Liver (tissue), 3 donors: Measurements from ENCODE around the gene TNRC6B.

Experiments
- EGR1 ChIP-seq, 2 donors: IDR thresholded peaks; 2 replicates each; pipeline ENCODE4 v1.6.1; 2016 to 2018; ENCODE audit warnings: antibody characterized with exemption in 2 of 2, low read depth in 2 of 2
- FOXA1 ChIP-seq: IDR thresholded peaks from 2 replicates; pipeline ENCODE4 v1.6.1; 2016; ENCODE audit warnings: antibody characterized with exemption
- HNF4A ChIP-seq, 2 donors: conservative IDR thresholded peaks; 2 replicates each; pipeline ENCODE4 v1.6.1; 2016; ENCODE audit warnings: antibody characterized with exemption in 2 of 2, mild to moderate bottlenecking in 2 of 2
- HNF4G ChIP-seq: IDR thresholded peaks from 2 replicates; pipeline ENCODE4 v1.6.1; 2016; ENCODE audit warnings: antibody characterized with exemption
- RAD21 ChIP-seq, 2 donors: IDR thresholded peaks; 2 replicates each; pipeline ENCODE4 v1.6.1; 2016; ENCODE audit warnings: antibody characterized with exemption in 2 of 2, mild to moderate bottlenecking in 2 of 2
- RXRA ChIP-seq, 2 donors: IDR thresholded peaks; 2 replicates each; pipeline ENCODE4 v1.6.1; 2017 to 2018; ENCODE audit warnings: antibody characterized with exemption in 2 of 2, mild to moderate bottlenecking in 1 of 2
- TAF1 ChIP-seq: conservative IDR thresholded peaks from 2 replicates; pipeline ENCODE4 v1.6.1; 2016; ENCODE audit warnings: antibody characterized with exemption, mild to moderate bottlenecking
- TF ChIP-seq, protein P1 (sequence below): fragments of 150-350 bp; IDR thresholded peaks from 2 replicates; pipeline ENCODE4 v1.5.1; 2017; ENCODE audit warnings: improper control_type of control experiment, low read depth, low read length; ENCODE audit not compliant: missing input control
- TF ChIP-seq, protein P2 (sequence below): IDR thresholded peaks from 2 replicates; pipeline ENCODE4 v1.6.1; 2016; ENCODE audit warnings: antibody characterized with exemption
- TF ChIP-seq, protein P3 (sequence below): IDR thresholded peaks from 2 replicates; pipeline ENCODE4 v1.6.1; 2016; ENCODE audit warnings: antibody characterized with exemption, mild to moderate bottlenecking
- donor health status: healthy.
- donor health status: healthy.

DNA sequence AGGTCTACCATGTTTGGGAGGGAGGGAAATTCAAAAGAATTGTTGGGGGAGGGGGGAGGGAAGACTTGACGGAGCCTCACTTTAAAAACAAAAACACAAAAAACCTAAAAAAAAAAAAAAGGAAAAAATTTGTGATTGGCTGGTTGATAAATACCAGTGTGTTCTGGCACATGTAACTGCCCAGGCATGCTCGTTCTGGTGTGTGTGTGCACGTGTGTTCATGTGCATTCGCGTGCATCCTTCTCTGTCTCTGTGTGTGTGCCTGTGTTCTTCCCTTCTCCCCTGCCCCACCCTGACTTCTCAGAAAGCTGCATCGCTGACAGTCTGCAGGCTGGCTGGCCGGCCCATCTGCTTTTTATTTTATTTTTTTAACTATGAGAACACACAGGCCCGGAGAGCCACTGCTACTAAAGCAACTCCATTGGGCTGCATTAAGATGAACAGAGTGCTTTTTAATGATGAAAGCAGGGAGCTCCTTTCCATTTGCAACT, 146.0 kb downstream of the TNRC6B start:
- TF ChIP-seq, protein P1, sequence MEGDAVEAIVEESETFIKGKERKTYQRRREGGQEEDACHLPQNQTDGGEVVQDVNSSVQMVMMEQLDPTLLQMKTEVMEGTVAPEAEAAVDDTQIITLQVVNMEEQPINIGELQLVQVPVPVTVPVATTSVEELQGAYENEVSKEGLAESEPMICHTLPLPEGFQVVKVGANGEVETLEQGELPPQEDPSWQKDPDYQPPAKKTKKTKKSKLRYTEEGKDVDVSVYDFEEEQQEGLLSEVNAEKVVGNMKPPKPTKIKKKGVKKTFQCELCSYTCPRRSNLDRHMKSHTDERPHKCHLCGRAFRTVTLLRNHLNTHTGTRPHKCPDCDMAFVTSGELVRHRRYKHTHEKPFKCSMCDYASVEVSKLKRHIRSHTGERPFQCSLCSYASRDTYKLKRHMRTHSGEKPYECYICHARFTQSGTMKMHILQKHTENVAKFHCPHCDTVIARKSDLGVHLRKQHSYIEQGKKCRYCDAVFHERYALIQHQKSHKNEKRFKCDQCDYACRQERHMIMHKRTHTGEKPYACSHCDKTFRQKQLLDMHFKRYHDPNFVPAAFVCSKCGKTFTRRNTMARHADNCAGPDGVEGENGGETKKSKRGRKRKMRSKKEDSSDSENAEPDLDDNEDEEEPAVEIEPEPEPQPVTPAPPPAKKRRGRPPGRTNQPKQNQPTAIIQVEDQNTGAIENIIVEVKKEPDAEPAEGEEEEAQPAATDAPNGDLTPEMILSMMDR: no peak
- TF ChIP-seq HNF4A (conservative IDR thresholded peaks at IDR 0.05) (no peak), RAD21 (IDR thresholded peaks at IDR 0.05) (no peak), TAF1 (no peak), EGR1 (IDR thresholded peaks at IDR 0.05; ENCODE audit: low read depth in 2 of 2) (no peak), HNF4G (no peak), FOXA1 (no peak), RXRA (IDR thresholded peaks at IDR 0.05) (no peak)
- TF ChIP-seq, protein P2, sequence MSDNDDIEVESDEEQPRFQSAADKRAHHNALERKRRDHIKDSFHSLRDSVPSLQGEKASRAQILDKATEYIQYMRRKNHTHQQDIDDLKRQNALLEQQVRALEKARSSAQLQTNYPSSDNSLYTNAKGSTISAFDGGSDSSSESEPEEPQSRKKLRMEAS: no peak
- TF ChIP-seq, protein P3, sequence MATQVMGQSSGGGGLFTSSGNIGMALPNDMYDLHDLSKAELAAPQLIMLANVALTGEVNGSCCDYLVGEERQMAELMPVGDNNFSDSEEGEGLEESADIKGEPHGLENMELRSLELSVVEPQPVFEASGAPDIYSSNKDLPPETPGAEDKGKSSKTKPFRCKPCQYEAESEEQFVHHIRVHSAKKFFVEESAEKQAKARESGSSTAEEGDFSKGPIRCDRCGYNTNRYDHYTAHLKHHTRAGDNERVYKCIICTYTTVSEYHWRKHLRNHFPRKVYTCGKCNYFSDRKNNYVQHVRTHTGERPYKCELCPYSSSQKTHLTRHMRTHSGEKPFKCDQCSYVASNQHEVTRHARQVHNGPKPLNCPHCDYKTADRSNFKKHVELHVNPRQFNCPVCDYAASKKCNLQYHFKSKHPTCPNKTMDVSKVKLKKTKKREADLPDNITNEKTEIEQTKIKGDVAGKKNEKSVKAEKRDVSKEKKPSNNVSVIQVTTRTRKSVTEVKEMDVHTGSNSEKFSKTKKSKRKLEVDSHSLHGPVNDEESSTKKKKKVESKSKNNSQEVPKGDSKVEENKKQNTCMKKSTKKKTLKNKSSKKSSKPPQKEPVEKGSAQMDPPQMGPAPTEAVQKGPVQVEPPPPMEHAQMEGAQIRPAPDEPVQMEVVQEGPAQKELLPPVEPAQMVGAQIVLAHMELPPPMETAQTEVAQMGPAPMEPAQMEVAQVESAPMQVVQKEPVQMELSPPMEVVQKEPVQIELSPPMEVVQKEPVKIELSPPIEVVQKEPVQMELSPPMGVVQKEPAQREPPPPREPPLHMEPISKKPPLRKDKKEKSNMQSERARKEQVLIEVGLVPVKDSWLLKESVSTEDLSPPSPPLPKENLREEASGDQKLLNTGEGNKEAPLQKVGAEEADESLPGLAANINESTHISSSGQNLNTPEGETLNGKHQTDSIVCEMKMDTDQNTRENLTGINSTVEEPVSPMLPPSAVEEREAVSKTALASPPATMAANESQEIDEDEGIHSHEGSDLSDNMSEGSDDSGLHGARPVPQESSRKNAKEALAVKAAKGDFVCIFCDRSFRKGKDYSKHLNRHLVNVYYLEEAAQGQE: no peak
